HEK293 (cell line): Measurements from ENCODE around the gene PTPRA.

Experiments
- RBAK ChIP-seq: fragments of 450-650 bp; formaldehyde crosslinking; IDR thresholded peaks from 2 replicates; pipeline ENCODE4 v1.5.1; 2016; ENCODE audit warnings: missing biosample characterization, missing genetic modification characterization
- SP7 ChIP-seq: fragments of 450-650 bp; formaldehyde crosslinking; IDR thresholded peaks from 2 replicates; pipeline ENCODE4 v1.5.1; 2016; ENCODE audit warnings: missing biosample characterization, missing genetic modification characterization
- YY1 ChIP-seq: fragments of 450-650 bp; formaldehyde crosslinking; IDR thresholded peaks from 2 replicates; pipeline ENCODE4 v1.5.1; 2018; ENCODE audit warnings: missing biosample characterization, missing genetic modification characterization
- ZBTB8A ChIP-seq: fragments of 450-650 bp; formaldehyde crosslinking; IDR thresholded peaks from 2 replicates; pipeline ENCODE4 v1.5.1; 2016; ENCODE audit warnings: missing biosample characterization, missing genetic modification characterization
- ZFP37 ChIP-seq: fragments of 450-650 bp; formaldehyde crosslinking; IDR thresholded peaks from 2 replicates; pipeline ENCODE4 v1.5.1; 2016; ENCODE audit warnings: missing biosample characterization, missing genetic modification characterization
- ZNF324 ChIP-seq: fragments of 450-650 bp; formaldehyde crosslinking; IDR thresholded peaks from 2 replicates; pipeline ENCODE4 v1.5.1; 2016; ENCODE audit warnings: missing biosample characterization, missing genetic modification characterization
- ZNF529 ChIP-seq: fragments of 450-650 bp; formaldehyde crosslinking; IDR thresholded peaks from 2 replicates; pipeline ENCODE4 v1.5.1; 2017; ENCODE audit warnings: missing genetic modification characterization, missing biosample characterization; ENCODE audit not compliant: insufficient replicate concordance
- ZNF843 ChIP-seq: fragments of 450-650 bp; formaldehyde crosslinking; IDR thresholded peaks from 2 replicates; pipeline ENCODE4 v1.5.1; 2016; ENCODE audit warnings: missing biosample characterization, missing genetic modification characterization
- TF ChIP-seq, protein P1 (sequence below): fragments of 450-650 bp; formaldehyde crosslinking; IDR thresholded peaks from 2 replicates; pipeline ENCODE4 v1.5.1; 2016; ENCODE audit warnings: missing biosample characterization, missing genetic modification characterization
- TF ChIP-seq, protein P2 (sequence below): fragments of 450-650 bp; formaldehyde crosslinking; IDR thresholded peaks from 2 replicates; pipeline ENCODE4 v1.5.1; 2016; ENCODE audit warnings: missing biosample characterization, missing genetic modification characterization
- TF ChIP-seq, protein P3 (sequence below): fragments of 450-650 bp; IDR thresholded peaks from 2 replicates; pipeline ENCODE4 v1.5.1; 2018; ENCODE audit warnings: missing biosample characterization, missing genetic modification characterization
- TF ChIP-seq, protein P4 (sequence below): fragments of 450-650 bp; formaldehyde crosslinking; IDR thresholded peaks from 2 replicates; pipeline ENCODE4 v1.5.1; 2016; ENCODE audit warnings: missing biosample characterization, missing genetic modification characterization
- TF ChIP-seq, protein P5 (sequence below): fragments of 450-650 bp; formaldehyde crosslinking; IDR thresholded peaks from 2 replicates; pipeline ENCODE4 v1.5.1; 2016; ENCODE audit warnings: missing biosample characterization, missing genetic modification characterization
- TF ChIP-seq, protein P6 (sequence below): fragments of 450-650 bp; formaldehyde crosslinking; IDR thresholded peaks from 2 replicates; pipeline ENCODE4 v1.5.1; 2016; ENCODE audit warnings: missing biosample characterization, missing genetic modification characterization

DNA sequence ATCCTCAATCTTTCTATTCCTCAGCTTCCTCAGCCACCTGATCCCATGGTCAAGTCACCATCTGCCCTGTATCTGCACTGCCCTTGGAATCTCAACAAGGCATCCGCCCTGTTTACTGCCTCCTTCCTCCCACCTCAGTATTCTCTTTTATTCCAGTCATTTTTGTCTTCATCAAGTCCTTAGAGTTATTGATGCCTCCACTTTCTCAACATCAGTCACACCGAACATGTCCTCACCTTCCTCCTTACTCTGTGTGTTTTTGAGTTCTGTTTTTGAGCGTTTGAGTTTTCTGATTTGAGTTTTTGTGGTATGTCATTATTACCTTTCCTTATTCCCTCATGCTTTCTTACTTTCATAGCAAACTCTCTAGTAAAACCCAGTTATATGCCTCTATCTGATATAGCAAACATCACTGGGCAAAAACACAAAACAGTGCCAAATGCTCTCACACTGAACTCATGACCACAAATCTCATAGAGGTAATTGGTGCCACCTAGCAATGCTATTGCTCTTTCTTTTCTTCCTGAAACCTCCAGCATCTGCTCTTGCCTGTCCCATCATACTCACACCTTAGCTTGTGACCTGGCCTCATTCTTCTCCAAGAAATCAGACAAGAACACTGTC lies 158.4 kb downstream of the PTPRA start:
- TF ChIP-seq, protein P1, sequence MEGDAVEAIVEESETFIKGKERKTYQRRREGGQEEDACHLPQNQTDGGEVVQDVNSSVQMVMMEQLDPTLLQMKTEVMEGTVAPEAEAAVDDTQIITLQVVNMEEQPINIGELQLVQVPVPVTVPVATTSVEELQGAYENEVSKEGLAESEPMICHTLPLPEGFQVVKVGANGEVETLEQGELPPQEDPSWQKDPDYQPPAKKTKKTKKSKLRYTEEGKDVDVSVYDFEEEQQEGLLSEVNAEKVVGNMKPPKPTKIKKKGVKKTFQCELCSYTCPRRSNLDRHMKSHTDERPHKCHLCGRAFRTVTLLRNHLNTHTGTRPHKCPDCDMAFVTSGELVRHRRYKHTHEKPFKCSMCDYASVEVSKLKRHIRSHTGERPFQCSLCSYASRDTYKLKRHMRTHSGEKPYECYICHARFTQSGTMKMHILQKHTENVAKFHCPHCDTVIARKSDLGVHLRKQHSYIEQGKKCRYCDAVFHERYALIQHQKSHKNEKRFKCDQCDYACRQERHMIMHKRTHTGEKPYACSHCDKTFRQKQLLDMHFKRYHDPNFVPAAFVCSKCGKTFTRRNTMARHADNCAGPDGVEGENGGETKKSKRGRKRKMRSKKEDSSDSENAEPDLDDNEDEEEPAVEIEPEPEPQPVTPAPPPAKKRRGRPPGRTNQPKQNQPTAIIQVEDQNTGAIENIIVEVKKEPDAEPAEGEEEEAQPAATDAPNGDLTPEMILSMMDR (tag by site-specific recombination) = no peak
- no peak for TF ChIP-seq ZNF843 (tag by site-specific recombination)
- TF ChIP-seq YY1 = no peak
- TF ChIP-seq, protein P2, sequence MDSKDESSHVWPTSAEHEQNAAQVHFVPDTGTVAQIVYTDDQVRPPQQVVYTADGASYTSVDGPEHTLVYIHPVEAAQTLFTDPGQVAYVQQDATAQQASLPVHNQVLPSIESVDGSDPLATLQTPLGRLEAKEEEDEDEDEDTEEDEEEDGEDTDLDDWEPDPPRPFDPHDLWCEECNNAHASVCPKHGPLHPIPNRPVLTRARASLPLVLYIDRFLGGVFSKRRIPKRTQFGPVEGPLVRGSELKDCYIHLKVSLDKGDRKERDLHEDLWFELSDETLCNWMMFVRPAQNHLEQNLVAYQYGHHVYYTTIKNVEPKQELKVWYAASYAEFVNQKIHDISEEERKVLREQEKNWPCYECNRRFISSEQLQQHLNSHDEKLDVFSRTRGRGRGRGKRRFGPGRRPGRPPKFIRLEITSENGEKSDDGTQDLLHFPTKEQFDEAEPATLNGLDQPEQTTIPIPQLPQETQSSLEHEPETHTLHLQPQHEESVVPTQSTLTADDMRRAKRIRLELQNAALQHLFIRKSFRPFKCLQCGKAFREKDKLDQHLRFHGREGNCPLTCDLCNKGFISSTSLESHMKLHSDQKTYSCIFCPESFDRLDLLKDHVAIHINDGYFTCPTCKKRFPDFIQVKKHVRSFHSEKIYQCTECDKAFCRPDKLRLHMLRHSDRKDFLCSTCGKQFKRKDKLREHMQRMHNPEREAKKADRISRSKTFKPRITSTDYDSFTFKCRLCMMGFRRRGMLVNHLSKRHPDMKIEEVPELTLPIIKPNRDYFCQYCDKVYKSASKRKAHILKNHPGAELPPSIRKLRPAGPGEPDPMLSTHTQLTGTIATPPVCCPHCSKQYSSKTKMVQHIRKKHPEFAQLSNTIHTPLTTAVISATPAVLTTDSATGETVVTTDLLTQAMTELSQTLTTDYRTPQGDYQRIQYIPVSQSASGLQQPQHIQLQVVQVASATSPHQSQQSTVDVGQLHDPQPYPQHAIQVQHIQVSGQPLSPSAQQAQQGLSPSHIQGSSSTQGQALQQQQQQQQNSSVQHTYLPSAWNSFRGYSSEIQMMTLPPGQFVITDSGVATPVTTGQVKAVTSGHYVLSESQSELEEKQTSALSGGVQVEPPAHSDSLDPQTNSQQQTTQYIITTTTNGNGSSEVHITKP = no peak
- TF ChIP-seq, protein P3, sequence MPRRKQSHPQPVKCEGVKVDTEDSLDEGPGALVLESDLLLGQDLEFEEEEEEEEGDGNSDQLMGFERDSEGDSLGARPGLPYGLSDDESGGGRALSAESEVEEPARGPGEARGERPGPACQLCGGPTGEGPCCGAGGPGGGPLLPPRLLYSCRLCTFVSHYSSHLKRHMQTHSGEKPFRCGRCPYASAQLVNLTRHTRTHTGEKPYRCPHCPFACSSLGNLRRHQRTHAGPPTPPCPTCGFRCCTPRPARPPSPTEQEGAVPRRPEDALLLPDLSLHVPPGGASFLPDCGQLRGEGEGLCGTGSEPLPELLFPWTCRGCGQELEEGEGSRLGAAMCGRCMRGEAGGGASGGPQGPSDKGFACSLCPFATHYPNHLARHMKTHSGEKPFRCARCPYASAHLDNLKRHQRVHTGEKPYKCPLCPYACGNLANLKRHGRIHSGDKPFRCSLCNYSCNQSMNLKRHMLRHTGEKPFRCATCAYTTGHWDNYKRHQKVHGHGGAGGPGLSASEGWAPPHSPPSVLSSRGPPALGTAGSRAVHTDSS = no peak
- TF ChIP-seq RBAK (tag by site-specific recombination) = no peak
- no peak for TF ChIP-seq ZNF529 (tag by site-specific recombination)
- TF ChIP-seq, protein P4, sequence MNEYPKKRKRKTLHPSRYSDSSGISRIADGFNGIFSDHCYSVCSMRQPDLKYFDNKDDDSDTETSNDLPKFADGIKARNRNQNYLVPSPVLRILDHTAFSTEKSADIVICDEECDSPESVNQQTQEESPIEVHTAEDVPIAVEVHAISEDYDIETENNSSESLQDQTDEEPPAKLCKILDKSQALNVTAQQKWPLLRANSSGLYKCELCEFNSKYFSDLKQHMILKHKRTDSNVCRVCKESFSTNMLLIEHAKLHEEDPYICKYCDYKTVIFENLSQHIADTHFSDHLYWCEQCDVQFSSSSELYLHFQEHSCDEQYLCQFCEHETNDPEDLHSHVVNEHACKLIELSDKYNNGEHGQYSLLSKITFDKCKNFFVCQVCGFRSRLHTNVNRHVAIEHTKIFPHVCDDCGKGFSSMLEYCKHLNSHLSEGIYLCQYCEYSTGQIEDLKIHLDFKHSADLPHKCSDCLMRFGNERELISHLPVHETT (tag by site-specific recombination) = no peak
- TF ChIP-seq, protein P5, sequence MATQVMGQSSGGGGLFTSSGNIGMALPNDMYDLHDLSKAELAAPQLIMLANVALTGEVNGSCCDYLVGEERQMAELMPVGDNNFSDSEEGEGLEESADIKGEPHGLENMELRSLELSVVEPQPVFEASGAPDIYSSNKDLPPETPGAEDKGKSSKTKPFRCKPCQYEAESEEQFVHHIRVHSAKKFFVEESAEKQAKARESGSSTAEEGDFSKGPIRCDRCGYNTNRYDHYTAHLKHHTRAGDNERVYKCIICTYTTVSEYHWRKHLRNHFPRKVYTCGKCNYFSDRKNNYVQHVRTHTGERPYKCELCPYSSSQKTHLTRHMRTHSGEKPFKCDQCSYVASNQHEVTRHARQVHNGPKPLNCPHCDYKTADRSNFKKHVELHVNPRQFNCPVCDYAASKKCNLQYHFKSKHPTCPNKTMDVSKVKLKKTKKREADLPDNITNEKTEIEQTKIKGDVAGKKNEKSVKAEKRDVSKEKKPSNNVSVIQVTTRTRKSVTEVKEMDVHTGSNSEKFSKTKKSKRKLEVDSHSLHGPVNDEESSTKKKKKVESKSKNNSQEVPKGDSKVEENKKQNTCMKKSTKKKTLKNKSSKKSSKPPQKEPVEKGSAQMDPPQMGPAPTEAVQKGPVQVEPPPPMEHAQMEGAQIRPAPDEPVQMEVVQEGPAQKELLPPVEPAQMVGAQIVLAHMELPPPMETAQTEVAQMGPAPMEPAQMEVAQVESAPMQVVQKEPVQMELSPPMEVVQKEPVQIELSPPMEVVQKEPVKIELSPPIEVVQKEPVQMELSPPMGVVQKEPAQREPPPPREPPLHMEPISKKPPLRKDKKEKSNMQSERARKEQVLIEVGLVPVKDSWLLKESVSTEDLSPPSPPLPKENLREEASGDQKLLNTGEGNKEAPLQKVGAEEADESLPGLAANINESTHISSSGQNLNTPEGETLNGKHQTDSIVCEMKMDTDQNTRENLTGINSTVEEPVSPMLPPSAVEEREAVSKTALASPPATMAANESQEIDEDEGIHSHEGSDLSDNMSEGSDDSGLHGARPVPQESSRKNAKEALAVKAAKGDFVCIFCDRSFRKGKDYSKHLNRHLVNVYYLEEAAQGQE (tag by site-specific recombination) = no peak
- TF ChIP-seq ZFP37 = no peak
- no peak for TF ChIP-seq ZNF324 (tag by site-specific recombination)
- TF ChIP-seq, protein P6, sequence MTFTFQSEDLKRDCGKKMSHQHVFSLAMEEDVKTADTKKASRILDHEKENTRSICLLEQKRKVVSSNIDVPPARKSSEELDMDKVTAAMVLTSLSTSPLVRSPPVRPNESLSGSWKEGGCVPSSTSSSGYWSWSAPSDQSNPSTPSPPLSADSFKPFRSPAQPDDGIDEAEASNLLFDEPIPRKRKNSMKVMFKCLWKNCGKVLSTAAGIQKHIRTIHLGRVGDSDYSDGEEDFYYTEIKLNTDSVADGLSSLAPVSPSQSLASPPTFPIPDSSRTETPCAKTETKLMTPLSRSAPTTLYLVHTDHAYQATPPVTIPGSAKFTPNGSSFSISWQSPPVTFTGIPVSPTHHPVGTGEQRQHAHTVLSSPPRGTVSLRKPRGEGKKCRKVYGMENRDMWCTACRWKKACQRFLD = no peak
- TF ChIP-seq ZBTB8A (tag by site-specific recombination) = no peak
- no peak for TF ChIP-seq SP7
